Body of pancreas (tissue), 4 donors: ENCODE results near the gene HERC3.

Experiments used
- POLR2A ChIP-seq, 3 donors: fragments of 450-650 bp; IDR thresholded peaks; one replicate each; pipeline ENCODE4 v1.6.1; 2016; ENCODE audit warnings: antibody characterized with exemption in 3 of 3, mild to moderate bottlenecking in 2 of 3
- TF ChIP-seq, protein P1 (sequence below), 7 experiments: fragments of 450-650 bp in 4 of 7; fragments of 200-600 bp in 3 of 7; sonication (generic) in 3 of 7; IDR thresholded peaks; one replicate each; pipeline ENCODE4 v1.5.1; 2016 to 2019; ENCODE audit warnings: antibody characterized with exemption in 7 of 7

DNA sequence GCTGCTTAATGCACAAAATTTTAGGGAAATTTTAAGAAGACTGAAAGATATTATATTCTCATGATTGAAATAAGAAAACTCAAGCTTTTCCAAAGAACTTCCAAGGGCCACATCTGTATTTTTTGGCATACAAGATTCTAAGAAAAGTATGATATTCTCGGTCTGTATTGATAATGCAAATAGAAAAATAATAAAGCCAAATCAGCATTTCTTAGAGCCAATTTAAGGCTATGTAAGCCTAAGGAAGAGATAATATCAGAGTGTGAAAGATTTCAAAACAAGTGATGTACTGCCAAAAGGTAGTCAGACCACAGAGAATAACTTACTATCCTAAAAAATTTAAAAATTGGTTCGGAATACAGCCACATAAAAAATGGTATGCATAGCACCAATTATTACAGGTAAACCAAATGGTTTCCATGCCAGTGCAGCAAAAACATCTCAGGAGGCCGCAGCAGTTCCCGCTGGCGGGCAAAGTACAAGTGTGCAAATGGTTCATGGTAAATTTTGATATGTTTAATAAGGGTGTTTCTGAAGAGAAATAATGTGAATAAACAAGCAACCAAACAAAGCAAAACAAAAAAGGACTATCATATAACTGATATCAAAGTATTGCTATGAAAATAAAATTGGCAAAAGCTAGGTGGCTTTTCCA, 140.6 kb downstream of the HERC3 start:
- TF ChIP-seq, protein P1, sequence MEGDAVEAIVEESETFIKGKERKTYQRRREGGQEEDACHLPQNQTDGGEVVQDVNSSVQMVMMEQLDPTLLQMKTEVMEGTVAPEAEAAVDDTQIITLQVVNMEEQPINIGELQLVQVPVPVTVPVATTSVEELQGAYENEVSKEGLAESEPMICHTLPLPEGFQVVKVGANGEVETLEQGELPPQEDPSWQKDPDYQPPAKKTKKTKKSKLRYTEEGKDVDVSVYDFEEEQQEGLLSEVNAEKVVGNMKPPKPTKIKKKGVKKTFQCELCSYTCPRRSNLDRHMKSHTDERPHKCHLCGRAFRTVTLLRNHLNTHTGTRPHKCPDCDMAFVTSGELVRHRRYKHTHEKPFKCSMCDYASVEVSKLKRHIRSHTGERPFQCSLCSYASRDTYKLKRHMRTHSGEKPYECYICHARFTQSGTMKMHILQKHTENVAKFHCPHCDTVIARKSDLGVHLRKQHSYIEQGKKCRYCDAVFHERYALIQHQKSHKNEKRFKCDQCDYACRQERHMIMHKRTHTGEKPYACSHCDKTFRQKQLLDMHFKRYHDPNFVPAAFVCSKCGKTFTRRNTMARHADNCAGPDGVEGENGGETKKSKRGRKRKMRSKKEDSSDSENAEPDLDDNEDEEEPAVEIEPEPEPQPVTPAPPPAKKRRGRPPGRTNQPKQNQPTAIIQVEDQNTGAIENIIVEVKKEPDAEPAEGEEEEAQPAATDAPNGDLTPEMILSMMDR (IDR thresholded peaks at IDR 0.05) = no peak
- no peak for TF ChIP-seq POLR2A (IDR thresholded peaks at IDR 0.05)
